GM19468 (cell line): Measurements from ENCODE around the gene DNASE1L1.
"Not testable (repeated sequence)": the region's sequence is repeated elsewhere in the genome, so short reads cannot be mapped to it uniquely, and the experiment has no call there.

Experiments
- ATAC-seq: cut with Tn5 transposase; IDR thresholded peaks from one replicate; pipeline ENCODE4 v1.9.1; 2021; ENCODE audit warnings: mild to moderate bottlenecking, moderate library complexity, moderate number of reproducible peaks; ENCODE audit not compliant: unreplicated experiment; ENCODE audit errors: extremely low read depth

The DNASE1L1 gene

DNA sequence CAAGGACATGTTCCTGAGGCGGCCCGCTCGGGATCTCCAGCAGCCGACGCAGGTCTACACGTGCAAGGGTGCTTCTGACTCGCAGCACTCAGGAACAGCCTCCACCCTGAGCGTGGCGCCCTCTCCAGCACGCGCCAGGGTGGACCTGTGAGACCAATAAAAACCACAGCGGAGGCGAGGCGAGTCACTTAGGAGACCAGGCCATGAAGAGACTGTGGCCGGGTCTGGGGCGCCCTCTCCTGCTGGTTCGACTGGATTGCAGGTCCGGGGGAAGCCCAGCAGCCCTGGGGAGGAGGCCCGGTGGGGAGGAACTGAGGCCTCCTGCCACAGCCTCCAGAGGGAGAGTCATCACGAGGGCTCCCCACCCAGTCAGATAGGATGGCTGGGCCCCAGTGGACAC, 21.0 kb downstream of the DNASE1L1 start:
- not testable (repeated sequence) for ATAC-seq

- ATAC-seq = no peak
Observed at GRCh38 chrX:154384284-154384892, 24.7 kb downstream of the DNASE1L1 start.

DNA sequence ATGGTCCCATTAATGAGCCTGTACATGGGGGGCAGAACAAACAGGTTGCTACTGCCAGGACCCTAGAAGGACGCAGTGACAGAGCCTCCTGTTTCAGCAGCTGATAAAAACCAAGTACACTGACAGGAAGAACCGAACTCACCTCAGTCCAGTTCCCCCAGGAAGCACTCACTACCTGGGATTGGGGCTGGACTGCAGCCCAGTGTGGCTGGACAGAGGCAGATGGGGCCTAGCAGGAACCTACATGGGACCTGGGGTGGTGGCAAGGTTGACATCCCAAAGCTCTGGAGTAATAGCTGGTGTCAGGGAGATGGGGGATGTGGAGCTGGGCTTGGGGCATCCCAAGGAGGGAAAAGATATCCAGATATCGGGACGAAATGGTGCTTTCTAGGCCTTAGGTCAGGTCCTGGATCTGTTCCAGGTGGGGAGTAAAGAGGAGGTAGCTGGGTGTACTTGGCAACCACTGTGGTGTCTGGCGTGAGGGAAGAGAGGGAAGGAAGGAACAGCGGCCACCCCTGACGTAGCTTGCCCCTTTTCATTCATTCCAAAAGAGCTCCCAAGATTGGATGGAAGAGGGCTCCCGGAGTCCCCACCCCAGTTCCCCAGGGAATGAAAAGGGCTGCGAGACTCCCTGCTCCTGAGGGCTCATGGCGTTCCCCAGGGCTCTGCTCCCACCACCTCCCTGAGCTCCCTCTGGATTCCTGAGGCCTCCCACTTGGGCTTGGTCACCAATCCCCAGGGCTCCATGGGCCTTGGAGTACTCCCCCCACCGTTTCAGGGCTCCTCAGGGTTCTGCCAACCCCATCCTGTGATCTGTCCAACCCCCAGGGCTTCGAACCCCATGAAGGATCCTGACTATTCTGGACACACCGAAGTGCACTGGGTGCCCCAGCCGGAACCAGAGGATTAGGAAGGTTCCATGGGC, 25.4 kb downstream of the DNASE1L1 start:
- ATAC-seq = no peak

- ATAC-seq = no peak
Observed at GRCh38 chrX:154382483-154383069, 26.5 kb downstream of the DNASE1L1 start.

- no peak for ATAC-seq
Observed at GRCh38 chrX:154381271-154381670, 27.8 kb downstream of the DNASE1L1 start.

DNA sequence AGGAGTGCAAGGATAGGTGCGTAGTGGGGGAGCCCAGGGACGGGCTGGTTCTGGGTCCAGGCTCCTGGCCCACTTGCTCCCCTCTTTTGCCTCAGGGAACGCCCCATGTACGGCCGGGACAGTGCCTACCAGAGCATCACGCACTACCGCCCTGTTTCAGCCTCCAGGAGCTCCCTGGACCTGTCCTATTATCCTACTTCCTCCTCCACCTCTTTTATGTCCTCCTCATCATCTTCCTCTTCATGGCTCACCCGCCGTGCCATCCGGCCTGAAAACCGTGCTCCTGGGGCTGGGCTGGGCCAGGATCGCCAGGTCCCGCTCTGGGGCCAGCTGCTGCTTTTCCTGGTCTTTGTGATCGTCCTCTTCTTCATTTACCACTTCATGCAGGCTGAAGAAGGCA, 28.3 kb downstream of the DNASE1L1 start:
- ATAC-seq = no peak

GRCh38 chrX:154380153-154380552, 28.9 kb downstream of the DNASE1L1 start:
- no peak for ATAC-seq

DNA sequence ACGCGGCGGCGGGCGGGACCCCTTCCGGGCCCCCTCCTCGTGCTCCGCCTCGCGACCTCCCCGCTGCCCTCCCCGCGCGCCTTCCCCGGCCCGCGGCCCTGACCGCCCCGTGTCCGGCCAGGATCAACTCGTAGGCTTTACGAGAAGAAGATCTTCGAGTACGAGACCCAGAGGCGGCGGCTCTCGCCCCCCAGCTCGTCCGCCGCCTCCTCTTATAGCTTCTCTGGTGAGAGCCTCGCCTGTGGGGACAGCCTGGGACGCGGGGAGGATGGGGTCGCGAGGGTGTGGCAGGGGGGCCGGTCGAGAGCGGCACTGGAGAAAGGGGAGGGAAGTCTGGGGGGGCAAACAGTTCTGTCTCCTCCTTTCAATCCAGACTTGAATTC, 29.5 kb downstream of the DNASE1L1 start:
- ATAC-seq = no peak

- peak; percentile 80 for ATAC-seq
Observed at GRCh38 chrX:154378799-154379568, 30.1 kb downstream of the DNASE1L1 start, which contains the start of gene EMD. Gene EMD (plus strand): TSS chrX:154379295. CDS start chrX:154379485, 190 bp downstream.

- no peak for ATAC-seq
Observed at GRCh38 chrX:154378059-154378798, 30.8 kb downstream of the DNASE1L1 start.

GRCh38 chrX:154376774-154377173, 32.3 kb downstream of the DNASE1L1 start:
- no peak for ATAC-seq

- no peak for ATAC-seq
Observed at GRCh38 chrX:154375156-154375504, 33.9 kb downstream of the DNASE1L1 start.

DNA sequence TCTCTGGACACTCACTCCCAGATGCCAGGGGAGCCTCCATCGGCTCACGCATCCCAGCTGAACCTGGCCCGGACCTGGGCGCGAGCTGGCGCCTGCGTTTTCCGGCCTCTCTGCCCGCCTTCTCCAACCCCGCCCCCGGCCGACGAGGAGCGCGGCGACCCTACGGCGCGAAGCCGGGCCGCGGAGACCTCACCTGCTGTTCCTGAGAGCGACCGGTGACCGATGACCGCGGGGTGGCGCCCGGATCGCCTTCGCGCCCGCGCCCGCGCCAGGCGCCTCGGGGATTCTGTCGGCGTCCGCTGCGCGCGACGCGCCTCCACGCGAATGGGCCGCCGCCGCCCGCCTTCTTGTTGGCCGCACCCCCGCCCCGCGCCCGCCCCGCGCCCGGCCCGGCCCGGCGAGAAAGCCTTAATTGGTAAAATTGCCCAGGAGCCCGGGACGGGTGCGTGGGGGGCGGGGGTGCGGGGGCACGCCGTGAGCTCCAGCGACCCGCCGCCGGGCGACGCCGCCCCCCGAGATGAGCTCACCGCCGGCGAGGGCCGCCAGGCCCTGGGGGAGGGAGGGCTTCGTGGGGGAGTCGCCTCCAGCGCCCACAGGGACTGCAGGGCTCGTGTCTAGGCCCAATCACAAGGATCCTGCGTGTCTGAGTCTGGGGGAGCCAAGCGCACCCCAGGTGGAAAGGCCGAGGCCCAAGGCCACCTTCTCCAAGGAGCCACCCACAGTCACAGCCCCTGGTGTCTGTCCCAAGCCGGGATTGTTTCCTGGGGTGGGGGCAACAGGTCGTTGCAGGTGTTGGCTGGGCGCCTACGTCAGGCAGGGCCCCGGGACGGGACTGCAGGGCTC, 34.5 kb downstream of the DNASE1L1 start, which contains the start of gene FLNA:
Gene FLNA (minus strand): TSS at position 322 of the 843 bp plus-strand sequence. CDS start 3,389 bp downstream, outside the sequence.
- ATAC-seq = no peak

- no peak for ATAC-seq
Observed at GRCh38 chrX:154373340-154374306, 35.4 kb downstream of the DNASE1L1 start.

GRCh38 chrX:154372612-154373022, 36.4 kb downstream of the DNASE1L1 start:
- ATAC-seq = no peak

DNA sequence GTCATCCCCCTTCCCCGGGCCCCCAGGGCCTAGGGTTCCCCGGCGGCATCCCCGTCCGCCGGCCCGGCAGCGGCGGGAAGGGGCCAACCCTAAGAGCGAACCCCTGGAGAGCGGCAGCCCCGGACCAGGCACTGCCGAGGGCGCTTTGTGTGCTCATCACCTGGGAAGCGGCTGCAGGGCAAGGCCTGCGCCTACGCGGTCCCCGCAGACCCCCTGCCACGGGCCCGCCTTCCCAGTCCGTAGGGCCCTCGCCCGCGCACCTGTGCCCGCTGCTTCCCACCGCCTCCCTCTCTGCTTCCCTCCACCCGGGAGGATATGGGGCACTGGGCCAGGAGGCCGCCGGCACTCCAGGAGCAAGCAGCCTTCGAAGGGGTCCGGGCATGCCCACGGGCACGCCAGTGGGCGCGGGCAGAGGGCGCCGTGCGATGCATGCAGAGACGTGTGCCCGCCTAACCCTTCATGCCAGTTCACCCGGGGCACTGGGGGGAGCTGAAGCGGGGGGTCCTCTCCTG, 37.2 kb downstream of the DNASE1L1 start:
- no peak for ATAC-seq

DNA sequence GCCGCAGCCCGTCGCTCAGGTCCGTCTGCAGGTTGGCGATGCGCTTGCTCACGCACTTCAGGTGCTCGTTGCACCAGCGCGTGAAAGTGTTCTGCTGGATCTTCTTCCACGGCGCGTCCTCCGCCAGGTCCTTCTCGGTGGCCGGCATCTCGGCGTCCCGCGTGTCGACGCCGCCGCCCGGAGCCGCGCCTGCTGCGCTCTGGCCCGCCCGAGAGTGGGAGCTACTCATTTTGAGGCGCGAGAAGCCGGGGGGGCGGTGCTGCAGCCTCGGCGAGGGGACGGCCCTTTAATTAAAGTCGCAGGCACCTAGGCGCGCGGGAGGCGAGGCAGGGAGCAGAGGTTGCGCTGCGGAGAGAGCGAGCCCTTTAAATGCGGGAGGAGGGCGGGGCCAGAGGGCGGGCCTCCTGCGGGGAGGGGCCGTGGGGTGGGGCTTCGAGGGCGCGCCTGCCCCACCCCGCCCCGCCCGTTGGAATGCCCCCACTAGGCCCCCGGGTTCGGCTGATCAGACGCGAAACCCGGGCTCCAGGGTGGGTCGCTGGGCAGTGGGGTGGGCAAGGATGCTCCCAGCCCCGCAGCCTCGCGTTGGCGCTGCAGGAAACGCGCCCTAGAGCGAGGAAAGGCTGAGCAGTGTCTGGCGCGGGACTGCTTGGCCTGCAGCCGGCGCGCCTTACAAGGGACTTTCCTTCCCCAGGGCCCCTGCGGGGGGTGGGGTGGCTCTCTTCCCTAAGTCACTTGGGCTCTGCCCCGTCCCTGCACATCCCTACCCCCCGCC, 37.9 kb downstream of the DNASE1L1 start:
- no peak for ATAC-seq
